HL-60 (cell line): ENCODE measurements around the gene ZMYM1.

Source experiments
- DNase-seq, 2 experiments: peaks; one replicate each; pipeline ENCODE4 v3.0.0-alpha.2; 2010 to 2020; ENCODE audit warnings: low read depth in 1 of 2, low spot score in 1 of 2
- H3K27ac ChIP-seq: fragments of 250-450 bp; sonication (Bioruptor Pico); replicated peaks from 2 replicates; pipeline ENCODE4 v1.5.1; 2020; ENCODE audit warnings: mild to moderate bottlenecking, moderate library complexity
- H3K27me3 ChIP-seq: fragments of 250-450 bp; sonication (Bioruptor Pico); 2 replicates; pipeline ENCODE4 v1.5.1; 2021; ENCODE audit warnings: mild to moderate bottlenecking, moderate library complexity; ENCODE audit not compliant: insufficient read depth, poor library complexity, severe bottlenecking
- H3K4me3 ChIP-seq: replicated peaks from 2 replicates; pipeline ENCODE4 v1.5.1; 2011; ENCODE audit warnings: mild to moderate bottlenecking, control low read depth, low read length; ENCODE audit not compliant: insufficient read depth
- GABPA ChIP-seq: IDR thresholded peaks from 2 replicates; pipeline ENCODE4 v1.6.1; 2012; ENCODE audit warnings: low read depth
- POLR2AphosphoS5 ChIP-seq: IDR thresholded peaks from 2 replicates; pipeline ENCODE4 v1.6.1; 2012; ENCODE audit warnings: low read depth
- SPI1 ChIP-seq: IDR thresholded peaks from 2 replicates; pipeline ENCODE4 v1.6.1; 2012; ENCODE audit warnings: low read depth, mild to moderate bottlenecking, borderline replicate concordance
- TF ChIP-seq, protein P1 (sequence below): IDR thresholded peaks from 2 replicates; pipeline ENCODE4 v1.6.1; 2012; ENCODE audit warnings: low read depth; ENCODE audit not compliant: insufficient replicate concordance
- TF ChIP-seq, protein P2 (sequence below): IDR thresholded peaks from one replicate; pipeline ENCODE4 v1.5.1; 2011; ENCODE audit warnings: low read length, control low read depth, inconsistent platforms; ENCODE audit not compliant: insufficient read depth

ZMYM1 gene

DNA sequence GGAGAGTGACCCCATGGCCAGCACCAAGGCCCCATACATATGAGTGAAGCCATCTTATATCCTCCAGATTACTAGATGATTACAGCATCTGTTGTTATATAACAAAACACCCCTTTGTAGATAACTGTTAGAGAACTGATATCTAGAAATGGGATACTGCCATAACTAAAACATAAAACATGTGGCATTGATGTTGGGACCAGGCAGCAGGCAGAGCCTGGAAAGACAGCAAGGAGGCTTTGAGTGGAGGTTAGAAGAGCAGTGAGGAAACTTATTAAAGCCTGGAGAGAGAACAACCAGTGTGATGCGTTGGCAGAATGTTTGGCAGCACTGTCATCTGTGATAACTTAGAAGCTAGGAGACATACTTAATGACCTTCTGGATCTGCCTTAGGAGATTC lies 42.0 kb upstream of the ZMYM1 start:
- no peak for DNase-seq
- no peak for TF ChIP-seq POLR2AphosphoS5
- TF ChIP-seq SPI1: no peak
- TF ChIP-seq, protein P1, sequence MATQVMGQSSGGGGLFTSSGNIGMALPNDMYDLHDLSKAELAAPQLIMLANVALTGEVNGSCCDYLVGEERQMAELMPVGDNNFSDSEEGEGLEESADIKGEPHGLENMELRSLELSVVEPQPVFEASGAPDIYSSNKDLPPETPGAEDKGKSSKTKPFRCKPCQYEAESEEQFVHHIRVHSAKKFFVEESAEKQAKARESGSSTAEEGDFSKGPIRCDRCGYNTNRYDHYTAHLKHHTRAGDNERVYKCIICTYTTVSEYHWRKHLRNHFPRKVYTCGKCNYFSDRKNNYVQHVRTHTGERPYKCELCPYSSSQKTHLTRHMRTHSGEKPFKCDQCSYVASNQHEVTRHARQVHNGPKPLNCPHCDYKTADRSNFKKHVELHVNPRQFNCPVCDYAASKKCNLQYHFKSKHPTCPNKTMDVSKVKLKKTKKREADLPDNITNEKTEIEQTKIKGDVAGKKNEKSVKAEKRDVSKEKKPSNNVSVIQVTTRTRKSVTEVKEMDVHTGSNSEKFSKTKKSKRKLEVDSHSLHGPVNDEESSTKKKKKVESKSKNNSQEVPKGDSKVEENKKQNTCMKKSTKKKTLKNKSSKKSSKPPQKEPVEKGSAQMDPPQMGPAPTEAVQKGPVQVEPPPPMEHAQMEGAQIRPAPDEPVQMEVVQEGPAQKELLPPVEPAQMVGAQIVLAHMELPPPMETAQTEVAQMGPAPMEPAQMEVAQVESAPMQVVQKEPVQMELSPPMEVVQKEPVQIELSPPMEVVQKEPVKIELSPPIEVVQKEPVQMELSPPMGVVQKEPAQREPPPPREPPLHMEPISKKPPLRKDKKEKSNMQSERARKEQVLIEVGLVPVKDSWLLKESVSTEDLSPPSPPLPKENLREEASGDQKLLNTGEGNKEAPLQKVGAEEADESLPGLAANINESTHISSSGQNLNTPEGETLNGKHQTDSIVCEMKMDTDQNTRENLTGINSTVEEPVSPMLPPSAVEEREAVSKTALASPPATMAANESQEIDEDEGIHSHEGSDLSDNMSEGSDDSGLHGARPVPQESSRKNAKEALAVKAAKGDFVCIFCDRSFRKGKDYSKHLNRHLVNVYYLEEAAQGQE: no peak
- TF ChIP-seq, protein P2, sequence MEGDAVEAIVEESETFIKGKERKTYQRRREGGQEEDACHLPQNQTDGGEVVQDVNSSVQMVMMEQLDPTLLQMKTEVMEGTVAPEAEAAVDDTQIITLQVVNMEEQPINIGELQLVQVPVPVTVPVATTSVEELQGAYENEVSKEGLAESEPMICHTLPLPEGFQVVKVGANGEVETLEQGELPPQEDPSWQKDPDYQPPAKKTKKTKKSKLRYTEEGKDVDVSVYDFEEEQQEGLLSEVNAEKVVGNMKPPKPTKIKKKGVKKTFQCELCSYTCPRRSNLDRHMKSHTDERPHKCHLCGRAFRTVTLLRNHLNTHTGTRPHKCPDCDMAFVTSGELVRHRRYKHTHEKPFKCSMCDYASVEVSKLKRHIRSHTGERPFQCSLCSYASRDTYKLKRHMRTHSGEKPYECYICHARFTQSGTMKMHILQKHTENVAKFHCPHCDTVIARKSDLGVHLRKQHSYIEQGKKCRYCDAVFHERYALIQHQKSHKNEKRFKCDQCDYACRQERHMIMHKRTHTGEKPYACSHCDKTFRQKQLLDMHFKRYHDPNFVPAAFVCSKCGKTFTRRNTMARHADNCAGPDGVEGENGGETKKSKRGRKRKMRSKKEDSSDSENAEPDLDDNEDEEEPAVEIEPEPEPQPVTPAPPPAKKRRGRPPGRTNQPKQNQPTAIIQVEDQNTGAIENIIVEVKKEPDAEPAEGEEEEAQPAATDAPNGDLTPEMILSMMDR: no peak
- no peak for TF ChIP-seq GABPA
- no peaks in the 10 kb centered on the region for H3K27me3 ChIP-seq
- no peak overlapping the region for H3K27ac ChIP-seq
- H3K4me3 ChIP-seq: no peak overlapping the region

GRCh38 chr1:35038723-35039122 lies 40.5 kb upstream of the ZMYM1 start:
- DNase-seq: no peak
- TF ChIP-seq POLR2AphosphoS5: no peak
- TF ChIP-seq, protein P2: no peak
- no peak for TF ChIP-seq GABPA
- TF ChIP-seq SPI1: no peak
- TF ChIP-seq, protein P1: no peak
- no peak overlapping the region for H3K4me3 ChIP-seq

DNA sequence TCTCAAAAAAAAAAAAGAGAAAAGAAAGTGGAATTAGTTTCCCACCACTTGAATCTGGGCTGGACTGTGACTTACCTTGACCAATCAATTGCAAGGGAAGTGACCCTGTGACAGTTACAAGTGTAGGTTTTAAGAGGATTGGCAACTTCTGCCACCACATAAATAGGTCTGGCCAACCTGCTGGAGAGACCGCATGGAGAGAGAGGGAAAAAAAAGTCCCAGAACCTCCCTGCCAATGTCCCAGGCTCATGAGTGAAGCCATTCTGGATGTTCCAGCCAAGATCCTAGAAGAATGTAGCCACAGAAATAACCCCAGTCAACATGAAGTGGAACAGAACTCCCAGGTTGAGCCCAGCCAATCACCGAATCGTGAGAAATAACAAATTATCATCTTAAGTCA lies 35.7 kb upstream of the ZMYM1 start:
- TF ChIP-seq, protein P1: no peak
- TF ChIP-seq SPI1: no peak
- TF ChIP-seq, protein P2: no peak
- no peak for TF ChIP-seq GABPA
- TF ChIP-seq POLR2AphosphoS5: no peak
- H3K27me3 ChIP-seq: no peaks in the 10 kb centered on the region
- DNase-seq: no peak
- no peak overlapping the region for H3K27ac ChIP-seq
- no peak overlapping the region for H3K4me3 ChIP-seq

More at GRCh38 chr1:35038723-35039122, 40.5 kb upstream of the ZMYM1 start:
- Histone ChIP-seq H3K27ac (no peak overlapping the region), H3K27me3 (no peaks in the 10 kb centered on the region)
